HEK293 (cell line): ENCODE data around the gene FASN.

ENCODE experiments used
- CTCF ChIA-PET: fragments of 350-600 bp; formaldehyde crosslinking; extraction: SDS; loops from one replicate; lab custom pipeline; 2021; ENCODE audit warnings: antibody characterized with exemption; lab: Yijun Ruan, JAX
- POLR2A ChIA-PET: fragments of 300-600 bp; formaldehyde crosslinking; extraction: SDS; loops from one replicate; lab custom pipeline; 2020; ENCODE audit warnings: antibody characterized with exemption, inconsistent platforms; lab: Yijun Ruan, JAX
- H3K27ac ChIP-seq: fragments of 200-500 bp; sonication (Bioruptor generic); 2 replicates; pipeline ENCODE4 v1.5.1; 2014; ENCODE audit warnings: low read depth, low read length, control low read depth, inconsistent platforms; ENCODE audit errors: extremely low read depth
- H3K36me3 ChIP-seq, 2 experiments: fragments of 200-500 bp in 1 of 2; sonication (Bioruptor generic) in 1 of 2; 1 replicate in 1 of 2; 2 replicates in 1 of 2; pipeline ENCODE4 v1.5.1; 2014 to 2017; ENCODE audit warnings: inconsistent platforms in 2 of 2, low read length in 2 of 2; ENCODE audit not compliant: control insufficient read depth in 2 of 2, insufficient read depth in 1 of 2
- H3K4me1 ChIP-seq: fragments of 200-500 bp; sonication (Bioruptor generic); 2 replicates; pipeline ENCODE4 v1.5.1; 2014; ENCODE audit warnings: mild to moderate bottlenecking, low read length, inconsistent platforms; ENCODE audit not compliant: control insufficient read depth, insufficient read depth
- H3K4me3 ChIP-seq: 2 replicates; pipeline ENCODE4 v1.5.1; 2011; ENCODE audit warnings: low read depth, mild to moderate bottlenecking, control low read depth, low read length, moderate library complexity
- H3K9me3 ChIP-seq: fragments of 200-500 bp; sonication (Bioruptor generic); 2 replicates; pipeline ENCODE4 v1.5.1; 2014; ENCODE audit warnings: low read depth, low read length, inconsistent platforms; ENCODE audit not compliant: control insufficient read depth, insufficient read depth
- ELK4 ChIP-seq: IDR thresholded peaks from 2 replicates; pipeline ENCODE4 v1.6.1; 2011; ENCODE audit warnings: mild to moderate bottlenecking, low read depth, low read length, borderline replicate concordance
- HIC1 ChIP-seq: fragments of 450-650 bp; formaldehyde crosslinking; IDR thresholded peaks from 2 replicates; pipeline ENCODE4 v1.5.1; 2016; ENCODE audit warnings: missing biosample characterization, missing genetic modification characterization
- PBX3 ChIP-seq: sonication (generic); formaldehyde crosslinking; IDR thresholded peaks from 2 replicates; pipeline ENCODE4 v1.8.1; 2022; ENCODE audit warnings: mild to moderate bottlenecking, moderate library complexity, missing genetic modification reagents
- SCRT2 ChIP-seq: fragments of 450-650 bp; formaldehyde crosslinking; IDR thresholded peaks from 2 replicates; pipeline ENCODE4 v1.5.1; 2016; ENCODE audit warnings: missing biosample characterization, missing genetic modification characterization
- TRIM28 ChIP-seq: IDR thresholded peaks from 2 replicates; pipeline ENCODE4 v1.6.1; 2011; ENCODE audit warnings: low read length, control low read depth, borderline replicate concordance
- YY2 ChIP-seq: fragments of 450-650 bp; formaldehyde crosslinking; IDR thresholded peaks from 2 replicates; pipeline ENCODE4 v1.5.1; 2016; ENCODE audit warnings: missing biosample characterization, missing genetic modification characterization
- ZNF10 ChIP-seq: fragments of 450-650 bp; formaldehyde crosslinking; IDR thresholded peaks from 2 replicates; pipeline ENCODE4 v1.5.1; 2017; ENCODE audit warnings: missing biosample characterization, missing genetic modification characterization
- ZNF202 ChIP-seq: fragments of 450-650 bp; formaldehyde crosslinking; IDR thresholded peaks from 2 replicates; pipeline ENCODE4 v1.5.1; 2016; ENCODE audit warnings: missing biosample characterization, missing genetic modification characterization, borderline replicate concordance
- ZNF214 ChIP-seq: fragments of 450-650 bp; formaldehyde crosslinking; IDR thresholded peaks from 2 replicates; pipeline ENCODE4 v1.5.1; 2017; ENCODE audit warnings: missing biosample characterization, mild to moderate bottlenecking, missing genetic modification characterization, borderline replicate concordance
- ZNF274 ChIP-seq, 2 experiments: fragments of 200-500 bp in 1 of 2; fragments of 450-650 bp in 1 of 2; sonication (Bioruptor generic) in 1 of 2; formaldehyde crosslinking in 1 of 2; IDR thresholded peaks; 2 replicates each; pipeline versions ENCODE4 v1.5.1 to v1.6.1; 2014 to 2016; ENCODE audit warnings: borderline replicate concordance in 1 of 2, inconsistent platforms in 1 of 2, low read length in 1 of 2, missing biosample characterization in 1 of 2, missing genetic modification characterization in 1 of 2
- ZNF324 ChIP-seq: fragments of 450-650 bp; formaldehyde crosslinking; IDR thresholded peaks from 2 replicates; pipeline ENCODE4 v1.5.1; 2016; ENCODE audit warnings: missing biosample characterization, missing genetic modification characterization
- ZNF37A ChIP-seq: fragments of 450-650 bp; IDR thresholded peaks from 2 replicates; pipeline ENCODE4 v1.5.1; 2018; ENCODE audit warnings: missing biosample characterization, missing genetic modification characterization
- ZNF600 ChIP-seq: fragments of 450-650 bp; formaldehyde crosslinking; IDR thresholded peaks from 2 replicates; pipeline ENCODE4 v1.5.1; 2016; ENCODE audit warnings: missing biosample characterization, missing genetic modification characterization
- ZNF610 ChIP-seq: fragments of 450-650 bp; formaldehyde crosslinking; IDR thresholded peaks from 2 replicates; pipeline ENCODE4 v1.5.1; 2016; ENCODE audit warnings: missing biosample characterization, missing genetic modification characterization, borderline replicate concordance
- ZNF704 ChIP-seq: fragments of 450-650 bp; formaldehyde crosslinking; IDR thresholded peaks from 2 replicates; pipeline ENCODE4 v1.5.1; 2016; ENCODE audit warnings: missing biosample characterization, missing genetic modification characterization

The FASN gene

GRCh38 chr17:82088838-82089722 lies 9.0 kb downstream of the FASN start:
- TF ChIP-seq PBX3 (0 out of 2 replicates have a peak, but pooled peaks have one; percentile 26), ZNF600 (tag by site-specific recombination) (peak; percentile 70), HIC1 (tag by site-specific recombination) (peak; percentile 27; the same call in 1 of the 2 replicates), ZNF37A (tag by site-specific recombination) (no peak), ZNF10 (tag by site-specific recombination) (peak; percentile 53; the same call in 1 of the 2 replicates)
- Histone ChIP-seq H3K4me1 (no peaks in the 10 kb centered on the region), H3K4me3 (no peak overlapping the region), H3K9me3 (no peaks in the 10 kb centered on the region), H3K36me3 (peaks cover 30 to 100% of the 10 kb centered on the region in 2 experiments), H3K27ac (0 out of 2 replicates have a peak overlapping the region, but pooled peaks have one; percentile 16)
- POLR2A ChIA-PET: interaction anchor here (0.5 to 2.3 kb wide), 7 partner anchors 13 to 101 kb away, joined by 3 to 9 read pairs (median 4); partner anchors contain the start of genes CENPX and LRRC45
- CTCF ChIA-PET: interaction anchor here (0.6 kb wide), 1 partner anchor 34 kb away, joined by 3 read pairs; no protein-coding TSS in a partner anchor

- ChIA-PET POLR2A (interaction anchor here (0.5 to 1.3 kb wide), 7 partner anchors 8 to 66 kb away, joined by 3 to 6 read pairs (median 4); partner anchors contain the start of genes CENPX, FASN and LRRC45), CTCF (interaction anchor here (0.6 kb wide), 1 partner anchor 35 kb away, joined by 3 read pairs; no protein-coding TSS in a partner anchor)
- no peaks in the 10 kb centered on the region for H3K9me3 ChIP-seq
- TF ChIP-seq ZNF202 (tag by site-specific recombination) (no peak), SCRT2 (peak; percentile 54), TRIM28 (no peak)
- no peak overlapping the region for H3K27ac ChIP-seq
- H3K36me3 ChIP-seq: peaks cover 24 to 100% of the 10 kb centered on the region in 2 experiments; a peak in 2 of 3 replicates
- H3K4me1 ChIP-seq: no peaks in the 10 kb centered on the region
- no peak overlapping the region for H3K4me3 ChIP-seq
These were observed 9.8 kb downstream of the FASN start for GRCh38 chr17:82087961-82088837.

GRCh38 chr17:82086941-82087906 lies 10.8 kb downstream of the FASN start:
- Histone ChIP-seq H3K36me3 (peaks cover 24 to 100% of the 10 kb centered on the region in 2 experiments; a peak in 2 of 3 replicates), H3K27ac (0 out of 2 replicates have a peak overlapping the region, but pooled peaks have one; percentile 24), H3K4me3 (no peak overlapping the region)
- POLR2A ChIA-PET: interaction anchor here (0.7 to 1.5 kb wide), 9 partner anchors 7 to 61 kb away, joined by 3 to 6 read pairs (median 5); partner anchors contain the start of genes DCXR and FASN
- CTCF ChIA-PET: no interaction called here
- TF ChIP-seq ZNF274 (IDR thresholded peaks at IDR 0.05; ENCODE audit: low read length) (no peak), ZNF274 (tag by site-specific recombination; IDR thresholded peaks at IDR 0.05; ENCODE audit: borderline replicate concordance) (no peak), ELK4 (no peak), ZNF704 (tag by site-specific recombination) (no peak), ZNF324 (tag by site-specific recombination) (no peak), ZNF610 (no peak), YY2 (tag by site-specific recombination) (no peak), ZNF214 (tag by site-specific recombination) (no peak)
- TF ChIP-seq, all 188 proteins: peak for 0
- Histone ChIP-seq H3K4me1 (no peaks in the 10 kb centered on the region), H3K9me3 (no peaks in the 10 kb centered on the region)
